Transverse colon (tissue), 3 donors: ENCODE data around the gene PRKCB.
"Not testable (repeated sequence)": the region's sequence is repeated elsewhere in the genome, so short reads cannot be mapped to it uniquely, and the experiment has no call there.

Source experiments
- EP300 ChIP-seq: sonication (generic); formaldehyde crosslinking; IDR thresholded peaks from one replicate; pipeline ENCODE4 v1.6.1; 2017; ENCODE audit warnings: antibody characterized with exemption, low read depth
- POLR2A ChIP-seq: fragments of 450-650 bp; IDR thresholded peaks from one replicate; pipeline ENCODE4 v1.6.1; 2016; ENCODE audit warnings: antibody characterized with exemption, mild to moderate bottlenecking, moderate library complexity
- TF ChIP-seq, protein P1 (sequence below), 5 experiments: fragments of 200-600 bp in 3 of 5; fragments of 450-650 bp in 2 of 5; sonication (generic) in 3 of 5; IDR thresholded peaks; 1 replicate in 2 of 5; 2 replicates in 3 of 5; pipeline ENCODE4 v1.5.1; 2016 to 2017; ENCODE audit warnings: antibody characterized with exemption in 5 of 5, inconsistent platforms in 3 of 5, mild to moderate bottlenecking in 2 of 5, moderate library complexity in 1 of 5

DNA sequence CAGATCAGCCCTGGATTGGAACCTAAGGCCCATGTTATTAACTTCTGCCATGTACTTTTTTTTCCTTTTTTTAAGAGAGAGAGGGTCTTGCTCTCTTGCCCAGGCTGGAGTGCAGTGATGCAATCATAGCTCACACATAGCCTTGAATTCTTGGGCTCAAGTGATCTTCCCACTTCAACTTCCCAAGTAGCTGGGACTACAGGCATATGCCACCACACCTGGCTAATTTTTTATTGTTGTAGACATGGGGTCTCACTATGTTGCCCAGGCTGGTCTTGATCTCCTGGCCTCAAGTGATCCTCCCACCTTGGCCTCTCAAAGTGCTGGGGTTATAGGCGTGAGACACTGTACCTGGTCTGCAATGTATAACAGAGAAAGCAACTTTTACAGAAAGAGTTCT lies 194.1 kb downstream of the PRKCB start:
- TF ChIP-seq, protein P1, sequence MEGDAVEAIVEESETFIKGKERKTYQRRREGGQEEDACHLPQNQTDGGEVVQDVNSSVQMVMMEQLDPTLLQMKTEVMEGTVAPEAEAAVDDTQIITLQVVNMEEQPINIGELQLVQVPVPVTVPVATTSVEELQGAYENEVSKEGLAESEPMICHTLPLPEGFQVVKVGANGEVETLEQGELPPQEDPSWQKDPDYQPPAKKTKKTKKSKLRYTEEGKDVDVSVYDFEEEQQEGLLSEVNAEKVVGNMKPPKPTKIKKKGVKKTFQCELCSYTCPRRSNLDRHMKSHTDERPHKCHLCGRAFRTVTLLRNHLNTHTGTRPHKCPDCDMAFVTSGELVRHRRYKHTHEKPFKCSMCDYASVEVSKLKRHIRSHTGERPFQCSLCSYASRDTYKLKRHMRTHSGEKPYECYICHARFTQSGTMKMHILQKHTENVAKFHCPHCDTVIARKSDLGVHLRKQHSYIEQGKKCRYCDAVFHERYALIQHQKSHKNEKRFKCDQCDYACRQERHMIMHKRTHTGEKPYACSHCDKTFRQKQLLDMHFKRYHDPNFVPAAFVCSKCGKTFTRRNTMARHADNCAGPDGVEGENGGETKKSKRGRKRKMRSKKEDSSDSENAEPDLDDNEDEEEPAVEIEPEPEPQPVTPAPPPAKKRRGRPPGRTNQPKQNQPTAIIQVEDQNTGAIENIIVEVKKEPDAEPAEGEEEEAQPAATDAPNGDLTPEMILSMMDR (IDR thresholded peaks at IDR 0.05): not testable (repeated sequence)
- not testable (repeated sequence) for TF ChIP-seq EP300, POLR2A
